ENCODE results near the gene MAP1LC3B.

Gene MAP1LC3B

GRCh38 chr16:87363771-87364455 is 28.2 kb upstream of the MAP1LC3B start:
- no peak for DNase-seq (ENCODE audit: low read depth in 1 of 2, low spot score in 1 of 2)
- Histone ChIP-seq H3K4me3 (replicated peaks; ENCODE audit: insufficient read depth, low read length) (no peak overlapping the region), H3K27me3 (ENCODE audit: insufficient read depth, poor library complexity, severe bottlenecking) (no peaks in the 10 kb centered on the region), H3K27ac (replicated peaks) (no peak overlapping the region)
- TF ChIP-seq REST (IDR thresholded peaks at IDR 0.05; ENCODE audit: insufficient replicate concordance, low read depth): no peak
- TF ChIP-seq POLR2AphosphoS5 (IDR thresholded peaks at IDR 0.05; ENCODE audit: low read depth): no peak
- no peak for TF ChIP-seq SPI1 (IDR thresholded peaks at IDR 0.05; ENCODE audit: borderline replicate concordance, low read depth)
- no peak for TF ChIP-seq CTCF (IDR thresholded peaks at IDR 0.05; ENCODE audit: insufficient read depth, low read length)
- TF ChIP-seq GABPA (IDR thresholded peaks at IDR 0.05; ENCODE audit: low read depth): no peak

DNA sequence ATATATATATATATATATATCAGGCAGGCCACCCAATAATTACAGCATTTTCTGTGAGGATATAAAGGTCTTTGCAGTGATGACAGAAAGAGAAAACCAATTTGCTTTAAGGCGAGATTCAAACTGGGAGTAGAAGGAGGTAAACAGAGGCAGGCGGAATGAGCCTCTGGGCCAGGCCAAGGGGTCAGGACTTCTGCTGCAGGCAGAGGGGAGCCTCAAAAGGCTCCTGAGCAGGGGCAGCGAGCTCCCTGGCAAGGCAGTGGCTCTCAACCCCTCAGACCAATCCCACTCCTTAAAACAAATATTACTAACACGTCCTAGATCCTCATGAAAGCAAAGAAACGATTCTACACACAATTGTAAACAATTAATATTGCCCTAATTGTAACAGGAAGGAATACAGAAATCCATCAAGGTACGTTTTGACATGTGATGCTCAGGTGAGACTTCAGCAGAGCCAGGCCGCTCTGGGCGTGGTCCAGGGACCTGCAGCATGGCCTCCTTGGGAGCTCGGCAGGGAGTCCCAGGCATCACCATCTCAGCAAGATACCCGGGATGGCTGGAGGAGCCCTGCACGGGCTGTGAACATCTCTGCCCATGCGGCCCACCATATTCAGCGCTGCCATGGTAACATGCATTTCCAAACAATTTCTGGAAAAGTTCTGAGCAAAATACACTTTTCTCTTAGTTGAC is 27.0 kb upstream of the MAP1LC3B start:
- TF ChIP-seq POLR2AphosphoS5 (IDR thresholded peaks at IDR 0.05; ENCODE audit: low read depth) (no peak), SPI1 (IDR thresholded peaks at IDR 0.05; ENCODE audit: borderline replicate concordance, low read depth) (no peak), REST (IDR thresholded peaks at IDR 0.05; ENCODE audit: insufficient replicate concordance, low read depth) (no peak), CTCF (IDR thresholded peaks at IDR 0.05; ENCODE audit: insufficient read depth, low read length) (no peak), GABPA (IDR thresholded peaks at IDR 0.05; ENCODE audit: low read depth) (no peak)
- H3K27me3 ChIP-seq (ENCODE audit: insufficient read depth, poor library complexity, severe bottlenecking): no peaks in the 10 kb centered on the region
- no peak overlapping the region for H3K4me3 ChIP-seq (replicated peaks; ENCODE audit: insufficient read depth, low read length)
- H3K27ac ChIP-seq (replicated peaks): no peak overlapping the region
- DNase-seq (ENCODE audit: low read depth in 1 of 2, low spot score in 1 of 2): no peak

GRCh38 chr16:87366288-87366687 is 25.8 kb upstream of the MAP1LC3B start:
- no peak for DNase-seq (ENCODE audit: low read depth in 1 of 2, low spot score in 1 of 2)
- H3K4me3 ChIP-seq (replicated peaks; ENCODE audit: insufficient read depth, low read length): no peak overlapping the region
- H3K27me3 ChIP-seq (ENCODE audit: insufficient read depth, poor library complexity, severe bottlenecking): no peaks in the 10 kb centered on the region
- no peak for TF ChIP-seq REST (IDR thresholded peaks at IDR 0.05; ENCODE audit: insufficient replicate concordance, low read depth)
- no peak overlapping the region for H3K27ac ChIP-seq (replicated peaks)

Measured in HL-60 (cell line).